Stimulated activated CD4-positive, alpha-beta T cell treated with anti-CD3 and anti-CD28 coated beads, Interleukin-1b, Interleukin-23, amount 100 ng/mL, for 4 hours (primary cell): ENCODE data around the gene HLCS.

Experiments used
- DNase-seq, 2 donors: peaks; one replicate each; pipeline ENCODE4 v3.0.0-alpha.2; 2020; ENCODE audit warnings: low read depth in 2 of 2

HLCS gene

DNA sequence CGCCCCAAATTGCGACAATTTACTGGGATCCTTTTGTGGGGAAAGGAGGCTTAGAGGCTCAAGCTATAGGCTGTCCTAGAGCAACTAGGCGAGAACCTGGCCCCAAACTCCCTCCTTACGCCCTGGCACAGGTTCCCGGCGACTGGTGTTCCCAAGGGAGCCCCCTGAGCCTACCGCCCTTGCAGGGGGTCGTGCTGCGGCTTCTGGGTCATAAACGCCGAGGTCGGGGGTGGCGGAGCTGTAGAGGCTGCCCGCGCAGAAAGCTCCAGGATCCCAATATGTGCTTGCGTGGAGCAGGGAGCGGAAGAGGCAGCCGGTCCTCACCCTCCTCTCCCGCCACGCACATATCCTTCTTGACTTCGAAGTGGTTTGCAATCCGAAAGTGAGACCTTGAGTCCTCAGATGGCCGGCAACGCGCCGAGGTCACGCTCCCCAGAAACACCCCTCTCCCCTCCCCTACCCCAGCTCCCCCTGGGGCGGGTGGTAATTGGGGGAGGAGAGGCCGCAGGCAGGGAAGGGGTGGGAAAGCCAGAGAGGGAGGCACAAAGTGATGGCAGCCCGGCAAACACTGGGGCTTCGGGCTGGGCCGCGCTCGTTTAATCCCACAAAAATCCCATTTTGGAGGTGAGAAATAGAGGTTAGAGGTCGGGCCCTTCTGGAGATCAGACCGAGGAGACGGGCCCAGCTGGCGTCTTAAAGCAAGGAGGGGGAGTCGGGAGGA is 261.4 kb downstream of the HLCS start:
- DNase-seq, result no peak

DNA sequence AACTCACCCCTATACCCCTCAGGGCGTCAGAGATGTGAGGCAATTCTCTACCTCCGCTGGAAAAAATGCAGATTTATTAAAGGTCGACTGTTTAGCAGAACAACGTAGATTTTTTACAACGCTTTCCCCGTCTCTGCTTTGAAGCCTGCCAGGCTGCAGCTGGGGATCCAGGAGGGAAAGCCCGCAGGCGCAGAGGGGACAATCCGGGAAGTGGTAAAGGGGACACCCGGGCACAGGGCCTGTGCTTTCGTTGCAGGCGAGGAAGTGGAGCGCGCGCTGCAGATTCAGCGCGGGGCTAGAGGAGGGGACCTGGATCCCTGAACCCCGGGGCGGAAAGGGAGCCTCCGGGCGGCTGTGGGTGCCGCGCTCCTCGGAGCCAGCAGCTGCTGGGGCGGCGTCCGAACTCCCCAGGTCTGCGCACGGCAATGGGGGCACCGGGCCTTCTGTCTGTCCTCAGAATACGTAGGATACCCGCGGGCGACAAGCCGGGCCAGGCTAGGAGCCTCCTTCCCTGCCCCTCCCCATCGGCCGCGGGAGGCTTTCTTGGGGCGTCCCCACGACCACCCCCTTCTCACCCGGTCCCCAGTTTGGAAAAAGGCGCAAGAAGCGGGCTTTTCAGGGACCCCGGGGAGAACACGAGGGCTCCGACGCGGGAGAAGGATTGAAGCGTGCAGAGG is 262.1 kb downstream of the HLCS start:
- no peak for DNase-seq

DNA sequence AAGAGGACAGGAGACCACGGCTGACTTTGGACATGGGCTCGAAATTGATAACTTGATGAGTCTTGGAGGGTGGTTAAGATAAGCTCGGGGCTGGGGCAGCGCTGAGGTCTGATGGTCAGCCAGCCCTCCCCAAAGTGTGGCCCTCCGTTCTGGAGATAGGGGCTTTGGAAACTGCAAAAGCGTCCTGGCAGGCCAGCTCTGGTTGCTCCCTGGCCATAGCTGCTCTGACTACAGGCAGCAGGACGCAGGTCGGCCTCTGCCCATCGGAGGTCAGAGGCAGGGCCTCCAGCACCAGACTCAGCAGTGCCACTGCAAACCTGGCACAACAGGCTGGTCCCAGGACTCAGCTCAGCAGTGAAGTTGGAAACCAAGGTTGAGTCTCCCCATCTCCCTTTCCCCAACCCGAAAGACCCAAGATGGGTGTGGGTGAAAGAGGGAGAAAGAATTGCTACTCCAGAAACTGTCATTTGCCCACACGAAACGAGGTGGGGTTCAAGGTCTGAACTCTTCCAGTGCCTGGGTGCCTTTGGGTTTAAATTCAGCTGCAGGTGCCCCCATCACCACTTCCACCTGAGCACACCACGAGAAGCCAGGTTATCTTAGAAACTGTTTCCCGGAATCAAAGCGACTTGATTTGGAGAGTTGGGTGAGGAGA is 262.7 kb downstream of the HLCS start:
- no peak for DNase-seq

DNA sequence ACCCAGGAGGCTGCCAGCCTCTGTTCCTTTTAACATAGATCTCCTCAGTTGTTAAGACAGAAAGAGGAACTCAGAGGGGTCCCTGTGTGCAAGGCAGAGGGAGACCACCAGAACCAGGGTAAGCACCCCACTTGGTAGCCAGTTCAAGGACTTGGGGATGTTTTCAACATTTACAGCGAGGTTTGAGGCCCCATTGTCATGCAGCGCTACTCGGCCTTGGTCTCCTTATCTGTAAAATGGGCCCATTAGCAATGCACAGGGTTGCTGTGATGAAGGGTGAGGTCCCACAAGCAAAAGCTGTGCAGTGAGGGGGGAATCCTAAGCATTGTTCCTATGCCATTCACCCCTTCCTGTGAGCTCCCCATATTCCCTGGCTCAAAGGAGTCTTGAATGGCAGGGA is 263.3 kb downstream of the HLCS start:
- no peak for DNase-seq

DNA sequence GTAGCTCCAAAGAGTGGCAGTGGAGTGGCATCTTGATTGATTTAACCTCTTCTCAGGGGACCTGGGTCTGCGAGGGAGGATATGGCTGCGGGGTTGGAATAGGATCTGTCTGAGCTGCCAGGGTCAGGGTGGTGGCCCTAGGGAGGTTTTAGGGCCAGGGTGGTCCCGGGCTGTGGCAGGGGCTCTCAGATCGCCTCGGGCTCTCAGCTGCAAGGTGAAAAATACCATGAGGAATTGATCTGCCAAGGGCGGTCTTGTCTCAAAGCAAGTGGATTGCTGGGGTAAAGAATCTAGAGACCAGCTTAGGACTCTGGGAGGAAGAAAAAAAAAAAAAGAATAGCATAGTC is 263.9 kb downstream of the HLCS start:
- DNase-seq, result no peak

DNA sequence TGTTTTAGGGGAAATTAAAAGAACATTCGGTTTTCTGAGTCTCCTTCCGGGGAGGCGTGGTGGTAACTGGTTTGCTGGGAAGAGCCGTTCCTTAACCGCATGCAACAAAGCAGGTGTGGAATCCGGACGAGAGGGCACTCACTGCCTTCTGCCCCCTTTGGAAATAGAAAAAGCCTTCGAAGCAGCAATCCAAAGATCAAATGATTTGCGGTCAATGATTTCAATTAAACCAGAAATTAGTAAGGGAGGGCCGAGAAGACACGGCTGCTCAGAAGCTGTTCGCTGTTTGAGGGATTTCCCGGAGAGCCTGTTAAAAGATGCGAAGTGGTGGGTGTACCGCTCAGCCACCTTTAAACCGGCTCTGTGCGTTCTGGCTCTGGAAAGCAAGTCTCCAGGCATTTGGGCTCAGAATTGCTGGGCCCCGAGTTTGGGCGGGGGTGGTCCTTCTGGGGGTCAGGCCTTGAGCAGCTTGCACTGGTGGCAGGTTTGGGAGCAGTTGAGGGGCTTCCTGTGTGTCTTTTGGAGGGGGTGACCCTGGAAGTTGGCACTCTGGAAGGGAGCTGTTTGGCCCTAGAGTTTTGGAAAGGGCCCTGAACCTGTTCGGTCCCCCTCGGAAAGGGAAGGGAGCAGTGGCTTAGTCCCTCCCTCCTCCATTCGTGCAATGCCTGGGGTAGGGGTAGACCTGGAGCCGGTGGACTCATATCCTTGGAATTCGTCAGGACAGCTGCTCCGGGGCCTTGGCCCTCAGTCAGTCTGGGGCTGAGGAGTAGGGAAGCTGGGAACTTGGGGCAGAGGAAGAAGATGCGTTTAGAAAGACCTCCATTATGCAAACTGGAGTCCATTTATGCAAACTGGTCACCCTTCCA is 264.5 kb downstream of the HLCS start:
- no peak for DNase-seq

DNA sequence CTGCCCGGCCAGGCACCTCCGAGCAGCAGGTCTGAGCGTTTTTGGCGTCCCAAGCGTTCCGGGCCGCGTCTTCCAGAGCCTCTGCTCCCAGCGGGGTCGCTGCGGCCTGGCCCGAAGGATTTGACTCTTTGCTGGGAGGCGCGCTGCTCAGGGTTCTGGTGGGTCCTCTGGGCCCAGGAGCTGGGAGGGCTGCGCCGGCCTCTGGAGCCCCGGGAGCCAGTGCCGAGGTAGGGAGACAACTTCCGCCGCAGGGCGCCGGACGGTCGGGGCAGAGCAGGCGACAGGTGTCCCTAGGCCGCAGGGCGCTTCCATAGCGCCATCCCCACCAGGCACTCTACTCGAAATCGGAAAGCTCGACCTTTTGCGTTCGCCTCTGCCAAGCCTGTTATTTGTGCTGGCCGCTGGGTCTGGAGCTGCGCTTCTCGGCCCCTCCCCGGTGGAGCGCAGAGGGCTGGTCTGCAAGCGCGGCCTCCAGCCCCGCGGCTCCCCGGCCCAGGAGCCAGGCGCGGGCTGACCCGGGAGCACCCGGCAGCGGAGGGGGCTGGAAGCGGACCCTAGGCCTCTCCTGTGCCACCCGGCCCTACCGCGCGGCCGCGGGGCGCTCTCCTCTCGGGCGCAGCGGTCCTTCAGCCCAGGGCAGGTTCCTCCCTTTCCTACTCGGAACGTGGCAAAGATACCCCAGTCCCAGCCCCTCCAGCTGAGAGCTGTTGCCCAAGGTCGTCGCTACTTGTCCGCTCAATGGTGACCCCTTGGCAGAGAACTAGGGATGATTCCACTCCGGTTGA is 265.3 kb downstream of the HLCS start:
- DNase-seq, result no peak
